Inflammatory macrophage (primary cell): ENCODE data around the gene SPECC1L.
A peak's percentile ranks its signal among the peaks of the same experiment; 100 is the strongest.
"Not testable (repeated sequence)": the region's sequence is repeated elsewhere in the genome, so short reads cannot be mapped to it uniquely, and the experiment has no call there.

Experiments
- DNase-seq, 2 donors: peaks; one replicate each; pipeline ENCODE4 v3.0.0-alpha.2; 2020 to 2022

The SPECC1L gene

DNA sequence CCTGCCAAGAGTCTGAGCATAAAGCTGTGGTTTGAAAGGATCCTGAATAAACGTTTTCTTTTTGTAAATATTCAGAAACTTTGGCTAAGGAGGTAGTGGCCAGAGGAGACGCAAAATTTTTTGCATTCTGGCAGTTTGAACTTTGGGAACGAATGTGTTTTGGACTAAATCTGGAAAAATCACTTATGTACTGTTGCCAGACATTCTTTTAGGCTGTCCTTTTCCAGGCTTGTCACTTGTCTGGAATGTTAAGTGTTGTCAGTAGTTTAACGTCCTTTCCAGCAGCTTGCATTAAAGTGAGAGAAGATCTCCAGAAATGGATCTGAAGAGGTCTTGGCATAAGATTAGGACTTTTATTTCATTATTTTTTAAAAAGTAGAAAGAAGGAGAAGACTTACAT lies 18.5 kb downstream of the SPECC1L start:
- DNase-seq: no peak

DNA sequence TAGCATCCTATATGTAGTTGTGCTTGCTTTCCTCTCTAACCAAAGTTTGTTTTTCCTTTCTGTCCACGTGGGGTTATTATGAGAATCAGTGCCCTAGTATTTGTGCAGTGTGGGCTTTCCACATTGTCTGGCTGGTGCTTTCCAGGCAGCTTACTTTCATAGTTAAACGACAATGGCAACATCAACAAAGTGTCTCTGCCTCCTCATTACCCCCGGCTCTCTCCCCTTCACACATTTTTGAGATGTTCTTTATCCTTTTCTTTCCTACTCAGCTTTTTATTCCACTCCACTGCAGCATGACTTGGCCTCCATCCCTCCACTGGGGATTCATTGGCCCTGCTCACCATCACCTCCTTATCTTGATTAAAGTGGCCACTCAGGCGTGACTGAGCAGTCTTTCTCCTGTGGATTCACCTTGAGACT lies 19.1 kb downstream of the SPECC1L start:
- DNase-seq: no peak

- DNase-seq: no peak
Observed at GRCh38 chr22:24290459-24290858, 19.8 kb downstream of the SPECC1L start.

DNA sequence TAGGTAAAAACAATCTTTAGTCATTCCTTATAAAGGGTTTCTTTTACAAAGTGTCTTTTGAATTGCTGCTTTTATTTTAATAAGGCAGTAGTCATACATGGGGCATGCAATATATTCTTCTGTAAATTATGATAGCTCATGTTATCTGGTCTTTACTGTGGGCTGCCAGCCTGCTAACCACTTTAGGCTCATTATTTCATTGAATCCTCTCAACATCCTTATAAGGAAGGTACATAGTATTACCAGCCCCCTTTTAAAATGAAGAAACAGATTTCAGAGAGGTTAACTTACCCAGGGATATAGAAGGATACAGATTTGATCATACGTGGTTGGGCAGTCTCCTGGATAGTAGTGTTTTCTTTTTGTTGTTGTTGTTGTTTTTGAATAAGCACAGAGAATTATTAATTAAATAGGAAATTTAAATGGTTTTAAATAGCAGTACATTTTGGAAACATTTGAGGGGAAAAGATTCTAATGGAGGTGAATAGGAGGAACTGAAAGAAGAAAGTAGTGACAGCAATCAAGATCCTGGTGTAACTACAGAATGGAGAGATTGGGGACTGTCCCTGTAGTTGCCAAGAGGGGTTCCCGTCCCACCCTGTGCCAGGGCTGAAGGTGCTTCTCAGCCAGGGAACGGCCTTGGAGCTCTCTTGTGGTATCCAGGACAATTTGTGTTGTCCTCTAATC lies 21.0 kb downstream of the SPECC1L start:
- DNase-seq: no peak

DNA sequence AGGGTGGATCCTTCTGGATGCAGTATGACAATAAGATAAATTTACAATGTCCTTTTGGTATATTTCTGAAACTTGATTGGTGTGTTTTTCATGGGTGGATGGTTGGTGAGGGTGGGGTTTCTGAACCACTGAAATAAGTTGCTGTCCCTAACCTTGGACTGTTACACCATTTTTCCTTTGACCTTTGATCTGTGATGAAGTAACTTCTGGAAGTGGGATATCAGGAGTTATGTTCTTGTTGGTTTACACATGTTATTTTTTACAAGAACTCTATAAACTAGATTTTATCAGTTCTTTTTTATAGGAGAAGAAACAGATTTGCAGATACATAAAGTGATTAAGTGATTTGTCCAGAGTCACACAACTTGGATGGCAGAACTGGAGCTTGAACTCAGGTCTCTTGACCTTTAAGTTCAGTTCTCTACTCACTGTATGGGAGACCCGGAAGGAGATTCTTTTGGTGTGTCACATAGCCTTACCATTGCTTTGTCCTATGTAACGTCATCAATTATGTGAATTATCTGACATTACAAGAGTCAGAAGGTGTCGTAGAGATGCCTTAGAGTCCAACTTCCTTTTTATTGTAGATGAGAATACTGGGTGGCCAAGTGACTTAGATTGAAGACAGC lies 21.7 kb downstream of the SPECC1L start:
- not testable (repeated sequence) for DNase-seq

DNA sequence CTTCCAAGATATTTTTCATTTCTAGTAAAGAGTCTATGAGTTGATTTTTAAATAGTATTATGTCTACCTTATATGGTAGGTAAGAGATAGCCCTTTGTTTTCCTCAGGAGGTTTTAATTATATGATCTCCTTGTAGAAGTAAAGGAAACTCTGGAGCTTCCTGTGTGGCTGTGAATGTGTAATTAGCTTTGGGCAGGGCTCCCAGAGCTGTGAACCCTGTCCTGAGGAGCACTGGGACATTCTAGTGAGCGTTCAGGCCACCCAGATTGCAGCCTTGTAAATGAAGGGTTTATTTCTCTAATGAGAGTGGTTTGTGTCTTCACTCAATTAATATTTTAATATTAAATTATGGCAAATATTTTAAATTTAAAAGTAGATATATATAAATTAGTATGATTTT lies 24.3 kb downstream of the SPECC1L start:
- DNase-seq: not testable (repeated sequence)

GRCh38 chr22:24298497-24299155 lies 28.0 kb downstream of the SPECC1L start:
- DNase-seq: not testable (repeated sequence)

DNA sequence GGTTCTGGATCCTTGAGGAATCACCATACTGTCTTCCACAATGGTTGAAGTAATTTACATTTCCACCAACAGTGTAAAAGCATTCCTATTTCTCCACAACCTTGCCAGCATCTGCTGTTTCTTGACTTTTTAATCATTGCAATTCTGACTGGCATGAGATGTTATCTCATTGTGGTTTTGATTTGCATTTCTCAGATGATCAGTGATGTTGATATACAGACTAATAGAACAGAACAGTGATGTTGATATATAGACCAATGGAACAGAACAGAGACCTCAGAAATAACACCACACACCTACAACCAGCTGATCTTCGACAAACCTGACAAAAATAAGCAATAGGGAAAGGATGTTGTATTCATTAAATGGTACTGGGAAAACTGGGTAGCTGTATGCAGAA lies 29.9 kb downstream of the SPECC1L start:
- not testable (repeated sequence) for DNase-seq

GRCh38 chr22:24302591-24302990 lies 32.0 kb downstream of the SPECC1L start:
- no peak for DNase-seq

DNA sequence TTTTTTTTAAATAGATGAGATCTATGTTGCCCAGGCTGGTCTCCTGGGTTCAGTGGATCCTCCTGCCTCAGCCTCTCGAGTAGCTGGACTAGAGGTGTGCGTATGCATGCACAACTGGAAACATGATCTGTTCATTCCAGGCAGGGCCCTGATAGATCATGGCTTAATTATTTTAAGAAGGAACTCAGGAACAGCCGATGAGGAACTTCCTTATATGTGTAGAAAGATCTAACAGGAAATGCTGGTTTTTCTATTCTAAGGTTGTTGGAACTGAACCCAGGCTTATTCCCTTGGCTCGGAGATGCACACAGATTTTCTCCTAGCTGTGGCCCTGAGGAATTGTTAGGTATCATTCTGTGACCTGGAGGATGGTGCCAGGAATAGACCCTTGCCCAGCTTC lies 32.4 kb downstream of the SPECC1L start:
- peak; percentile 12 to 42 for DNase-seq

- DNase-seq: no peak
Observed at GRCh38 chr22:24304062-24304675, 33.5 kb downstream of the SPECC1L start.

- DNase-seq: no peak
Observed at GRCh38 chr22:24305260-24305692, 34.6 kb downstream of the SPECC1L start.

DNA sequence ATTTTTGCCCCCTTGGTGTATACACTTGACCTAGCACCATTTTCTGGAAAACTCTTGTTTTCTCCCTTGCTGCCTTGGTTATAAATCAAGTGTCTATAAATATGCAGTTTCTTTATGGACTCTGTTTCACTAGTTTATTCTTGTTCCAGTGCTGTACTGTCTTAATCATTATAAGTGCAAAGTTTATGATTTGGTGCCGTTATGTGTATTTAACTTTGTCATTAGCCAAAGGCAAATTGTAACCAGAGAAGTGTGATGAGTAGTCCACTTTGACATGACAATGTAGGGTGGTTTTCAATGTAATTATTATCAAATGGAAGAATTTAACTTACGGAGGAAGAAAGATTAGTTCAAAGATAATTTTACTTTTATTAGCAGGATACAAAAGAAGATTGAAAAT lies 40.3 kb downstream of the SPECC1L start:
- DNase-seq: no peak

DNA sequence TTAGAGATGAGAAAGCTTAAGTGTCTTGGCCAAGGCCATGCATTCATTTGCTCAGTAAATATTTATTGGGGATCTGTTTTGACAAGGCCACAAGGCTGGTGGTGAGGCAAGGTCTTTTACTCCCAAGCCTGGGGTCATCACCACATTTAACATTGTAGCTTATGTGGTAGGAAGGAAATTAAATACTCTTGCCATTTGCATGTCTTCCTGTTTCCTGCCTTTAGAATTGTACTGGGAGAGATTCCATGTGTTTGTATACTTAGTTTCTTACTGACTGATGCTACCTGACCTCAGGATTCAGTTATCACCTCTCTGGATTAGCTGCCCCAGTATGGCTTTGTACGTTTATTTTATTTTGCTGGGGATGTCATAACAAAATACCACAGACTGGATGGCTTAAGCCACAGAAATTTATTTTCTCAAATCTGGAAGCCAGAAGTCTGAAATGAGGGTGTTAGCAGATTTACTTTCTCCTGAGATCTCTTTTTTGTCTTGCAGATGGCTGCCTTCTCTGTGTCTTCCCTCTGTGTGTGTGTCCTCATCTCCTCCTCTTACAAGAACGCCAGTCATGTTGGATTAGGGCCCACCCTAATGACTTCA lies 44.8 kb downstream of the SPECC1L start:
- DNase-seq: no peak

GRCh38 chr22:24316264-24316663 lies 45.6 kb downstream of the SPECC1L start:
- not testable (repeated sequence) for DNase-seq

GRCh38 chr22:24317511-24317910 lies 46.9 kb downstream of the SPECC1L start:
- not testable (repeated sequence) for DNase-seq

GRCh38 chr22:24319451-24319850 lies 48.8 kb downstream of the SPECC1L start:
- DNase-seq: no peak

DNA sequence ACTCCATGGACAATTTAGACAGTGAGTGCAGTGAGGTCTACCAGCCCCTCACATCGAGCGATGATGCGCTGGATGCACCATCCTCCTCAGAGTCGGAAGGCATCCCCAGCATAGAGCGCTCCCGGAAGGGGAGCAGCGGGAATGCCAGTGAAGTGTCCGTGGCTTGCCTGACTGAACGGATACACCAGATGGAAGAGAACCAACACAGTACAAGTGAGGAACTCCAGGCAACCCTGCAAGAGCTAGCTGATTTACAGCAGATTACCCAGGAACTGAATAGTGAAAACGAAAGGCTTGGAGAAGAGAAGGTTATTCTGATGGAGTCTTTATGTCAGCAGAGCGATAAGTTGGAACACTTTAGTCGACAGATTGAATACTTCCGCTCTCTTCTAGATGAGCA lies 51.4 kb downstream of the SPECC1L start:
- DNase-seq: no peak

DNA sequence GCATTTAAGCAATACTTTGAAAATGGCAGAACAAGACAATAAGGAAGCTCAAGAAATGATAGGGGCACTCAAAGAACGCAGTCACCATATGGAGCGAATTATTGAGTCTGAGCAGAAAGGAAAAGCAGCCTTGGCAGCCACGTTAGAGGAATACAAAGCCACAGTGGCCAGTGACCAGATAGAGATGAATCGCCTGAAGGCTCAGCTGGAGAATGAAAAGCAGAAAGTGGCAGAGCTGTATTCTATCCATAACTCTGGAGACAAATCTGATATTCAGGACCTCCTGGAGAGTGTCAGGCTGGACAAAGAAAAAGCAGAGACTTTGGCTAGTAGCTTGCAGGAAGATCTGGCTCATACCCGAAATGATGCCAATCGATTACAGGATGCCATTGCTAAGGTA lies 51.9 kb downstream of the SPECC1L start:
- DNase-seq: no peak

GRCh38 chr22:24323233-24323632 lies 52.6 kb downstream of the SPECC1L start:
- DNase-seq: no peak

DNA sequence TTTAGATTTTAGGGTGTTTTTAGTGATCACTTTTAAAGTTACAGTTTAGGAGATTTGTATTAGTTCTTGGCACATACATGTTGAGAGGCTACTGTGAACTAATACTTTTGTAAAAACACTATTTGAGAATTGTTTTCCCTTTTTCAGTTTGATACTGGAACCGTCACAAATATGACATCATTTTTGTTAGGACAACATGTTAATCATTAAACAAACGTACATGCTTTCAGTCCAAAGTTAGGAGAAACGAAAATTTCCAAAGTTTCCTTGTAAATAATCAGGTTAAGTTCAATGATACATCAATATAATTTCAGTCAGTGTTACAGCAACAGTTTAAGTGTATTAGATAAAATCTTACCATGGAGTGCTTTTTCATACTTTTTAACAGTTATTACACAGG lies 53.1 kb downstream of the SPECC1L start:
- no peak for DNase-seq

DNA sequence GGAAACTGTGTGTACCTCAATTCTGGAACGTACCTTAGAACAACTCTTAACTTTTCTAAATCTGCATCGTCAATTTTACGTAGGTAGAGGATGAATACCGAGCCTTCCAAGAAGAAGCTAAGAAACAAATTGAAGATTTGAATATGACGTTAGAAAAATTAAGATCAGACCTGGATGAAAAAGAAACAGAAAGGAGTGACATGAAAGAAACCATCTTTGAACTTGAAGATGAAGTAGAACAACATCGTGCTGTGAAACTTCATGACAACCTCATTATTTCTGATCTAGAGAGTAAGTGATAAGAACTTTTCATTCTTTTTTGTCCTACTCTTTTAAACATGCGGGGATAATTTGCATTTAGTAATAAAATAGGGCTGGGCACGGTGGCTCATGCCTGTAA lies 53.5 kb downstream of the SPECC1L start:
- no peak for DNase-seq
